Kidney glomerular epithelial cell (primary cell): ENCODE results near the gene BLVRA.
"Not testable (repeated sequence)": the region's sequence is repeated elsewhere in the genome, so short reads cannot be mapped to it uniquely, and the experiment has no call there.

ENCODE experiments used
- DNase-seq: peaks from one replicate; lab custom pipeline; 2025; lab: John Stamatoyannopoulos, UW

Gene BLVRA

DNA sequence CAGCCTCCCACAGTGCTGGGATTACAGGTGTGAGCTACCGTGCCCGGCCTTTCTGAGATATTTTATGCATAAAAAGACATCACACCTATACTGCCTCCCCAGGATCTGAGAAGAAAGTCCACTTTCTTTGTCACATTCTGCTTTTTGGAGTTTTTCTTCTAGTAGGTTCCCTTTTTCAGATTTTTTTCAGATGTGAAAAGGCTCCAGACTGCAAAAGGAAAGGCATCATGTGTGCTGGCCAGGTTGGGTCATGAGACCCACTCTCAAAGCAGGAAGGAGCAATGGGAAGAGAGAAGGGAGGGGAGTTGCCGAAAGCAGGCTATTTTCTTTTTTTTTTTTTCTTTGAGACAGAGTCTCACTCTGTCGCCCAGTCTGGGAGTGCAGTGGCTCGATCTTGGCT lies 10.8 kb downstream of the BLVRA start:
- DNase-seq, result no peak

DNA sequence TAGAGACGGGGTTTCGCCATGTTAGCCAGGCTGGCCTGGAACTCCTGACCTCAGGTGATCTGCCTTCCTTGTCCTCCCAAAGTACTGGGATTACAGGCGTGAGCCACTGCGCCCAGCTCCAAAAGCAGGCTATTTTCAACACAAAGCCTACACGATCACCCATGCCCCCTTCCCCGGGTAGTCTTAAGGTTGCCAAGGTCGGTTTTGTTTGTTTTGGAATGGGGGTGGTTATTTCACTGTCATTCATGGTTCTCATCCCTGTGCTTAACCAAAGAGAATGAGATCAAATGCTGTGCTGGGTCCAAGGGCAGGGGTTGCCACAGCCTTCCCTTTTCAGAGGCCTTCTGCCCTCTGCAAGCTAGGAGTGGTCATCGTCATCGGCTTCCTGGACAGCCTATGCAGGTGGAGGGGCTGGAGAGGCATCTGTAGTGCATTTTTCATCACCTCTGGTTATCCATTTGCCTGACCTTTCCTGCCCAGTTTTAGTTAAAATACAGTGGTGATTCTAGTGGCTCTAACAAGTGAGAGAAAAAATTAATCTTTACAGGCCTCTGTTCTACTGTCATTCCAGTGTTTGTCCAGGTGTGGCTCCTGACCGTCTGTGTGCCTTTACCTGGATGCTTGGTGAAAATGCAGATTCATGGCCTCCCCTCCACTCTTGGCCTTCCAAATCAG lies 11.4 kb downstream of the BLVRA start:
- DNase-seq, result no peak

DNA sequence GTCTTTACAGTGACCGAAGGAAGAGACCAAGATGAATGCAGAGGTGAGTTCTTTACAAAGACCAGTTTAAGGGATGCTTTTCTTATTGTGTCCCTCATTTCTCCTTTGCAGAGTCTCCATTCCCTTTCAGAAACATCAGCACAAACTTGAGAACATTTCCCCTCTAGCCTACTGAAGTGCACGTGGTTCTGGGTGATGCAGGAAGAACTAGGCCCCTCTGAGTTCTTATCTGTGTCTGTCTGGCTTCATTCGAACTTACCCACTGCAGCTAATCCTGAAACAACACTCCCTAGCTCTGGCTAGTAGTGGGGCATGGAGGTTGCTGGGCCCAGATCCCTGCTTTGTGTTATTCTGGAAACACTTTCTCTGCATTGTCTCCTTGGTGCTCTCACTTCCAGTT lies 12.6 kb downstream of the BLVRA start:
- no peak for DNase-seq

DNA sequence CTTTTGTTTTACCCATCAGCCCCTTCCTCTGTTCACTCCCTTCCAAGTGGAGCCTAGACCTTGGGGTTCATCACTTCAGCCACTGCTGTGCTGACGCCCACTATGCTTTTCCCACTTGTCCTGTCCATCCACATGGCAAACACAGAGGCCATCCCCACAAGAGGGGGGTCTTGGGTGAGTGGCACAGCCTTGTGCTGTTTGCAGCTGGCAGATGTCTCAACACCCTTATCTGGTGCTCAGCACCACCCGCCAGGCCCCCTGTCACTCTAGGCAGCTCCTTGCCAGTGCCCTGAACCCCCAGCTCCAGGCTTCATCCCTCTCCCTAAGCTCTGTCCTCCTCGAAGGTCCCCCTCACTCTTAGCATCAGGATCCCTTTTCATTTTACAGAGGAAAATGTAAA lies 13.1 kb downstream of the BLVRA start:
- DNase-seq, result no peak

DNA sequence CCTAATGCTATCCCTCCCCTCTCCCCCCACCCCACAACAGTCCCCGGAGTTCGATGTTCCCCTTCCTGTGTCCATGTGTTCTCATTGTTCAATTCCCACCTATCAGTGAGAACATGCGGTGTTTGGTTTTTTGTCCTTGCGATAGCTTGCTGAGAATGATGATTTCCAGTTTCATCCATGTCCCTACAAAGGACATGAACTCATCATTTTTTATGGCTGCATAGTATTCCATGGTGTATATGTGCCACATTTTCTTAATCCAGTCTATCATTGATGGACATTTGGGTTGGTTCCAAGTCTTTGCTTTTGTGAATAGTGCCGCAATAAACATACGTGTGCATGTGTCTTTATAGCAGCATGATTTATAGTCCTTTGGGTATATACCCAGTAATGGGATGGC lies 14.8 kb downstream of the BLVRA start:
- not testable (repeated sequence) for DNase-seq

DNA sequence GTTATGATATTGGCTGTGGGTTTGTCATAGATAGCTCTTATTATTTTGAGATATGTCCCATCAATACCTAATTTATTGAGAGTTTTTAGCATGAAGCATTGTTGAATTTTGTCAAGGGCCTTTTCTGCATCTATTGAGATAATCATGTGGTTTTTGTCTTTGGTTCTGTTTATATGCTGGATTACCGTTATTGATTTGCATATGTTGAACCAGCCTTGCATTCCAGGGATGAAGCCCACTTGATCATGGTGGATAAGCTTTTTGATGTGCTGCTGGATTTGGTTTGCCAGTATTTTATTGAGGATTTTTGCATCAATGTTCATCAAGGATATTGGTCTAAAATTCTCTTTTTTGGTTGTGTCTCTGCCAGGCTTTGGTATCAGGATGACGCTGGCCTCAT lies 16.8 kb downstream of the BLVRA start:
- DNase-seq, result not testable (repeated sequence)

DNA sequence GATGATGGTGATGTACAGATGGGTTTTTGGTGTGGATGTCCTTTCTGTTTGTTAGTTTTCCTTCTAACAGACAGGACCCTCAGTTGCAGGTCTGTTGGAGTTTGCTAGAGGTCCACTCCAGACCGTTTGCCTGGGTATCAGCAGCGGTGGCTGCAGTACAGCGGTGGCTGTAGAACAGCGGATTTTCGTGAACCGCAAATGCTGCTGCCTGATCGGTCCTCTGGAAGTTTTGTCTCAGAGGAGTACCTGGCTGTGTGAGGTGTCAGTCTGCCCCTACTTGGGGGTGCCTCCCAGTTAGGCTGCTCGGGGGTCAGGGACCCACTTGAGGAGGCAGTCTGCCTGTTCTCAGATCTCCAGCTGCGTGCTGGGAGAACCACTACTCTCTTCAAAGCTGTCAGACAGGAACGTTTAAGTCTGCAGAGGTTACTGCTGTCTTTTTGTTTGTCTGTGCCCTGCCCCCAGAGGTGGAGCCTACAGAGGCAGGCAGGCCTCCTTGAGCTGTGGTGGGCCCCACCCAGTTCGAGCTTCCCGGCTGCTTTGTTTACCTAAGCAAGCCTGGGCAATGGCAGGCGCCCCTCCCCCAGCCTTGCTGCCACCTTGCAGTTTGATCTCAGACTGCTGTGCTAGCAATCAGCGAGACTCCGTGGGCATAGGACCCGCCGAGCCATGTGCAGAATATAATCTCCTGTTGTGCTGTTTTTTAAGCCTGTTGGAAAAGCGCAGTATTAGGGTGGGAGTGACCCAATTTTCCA lies 20.0 kb downstream of the BLVRA start:
- not testable (repeated sequence) for DNase-seq

DNA sequence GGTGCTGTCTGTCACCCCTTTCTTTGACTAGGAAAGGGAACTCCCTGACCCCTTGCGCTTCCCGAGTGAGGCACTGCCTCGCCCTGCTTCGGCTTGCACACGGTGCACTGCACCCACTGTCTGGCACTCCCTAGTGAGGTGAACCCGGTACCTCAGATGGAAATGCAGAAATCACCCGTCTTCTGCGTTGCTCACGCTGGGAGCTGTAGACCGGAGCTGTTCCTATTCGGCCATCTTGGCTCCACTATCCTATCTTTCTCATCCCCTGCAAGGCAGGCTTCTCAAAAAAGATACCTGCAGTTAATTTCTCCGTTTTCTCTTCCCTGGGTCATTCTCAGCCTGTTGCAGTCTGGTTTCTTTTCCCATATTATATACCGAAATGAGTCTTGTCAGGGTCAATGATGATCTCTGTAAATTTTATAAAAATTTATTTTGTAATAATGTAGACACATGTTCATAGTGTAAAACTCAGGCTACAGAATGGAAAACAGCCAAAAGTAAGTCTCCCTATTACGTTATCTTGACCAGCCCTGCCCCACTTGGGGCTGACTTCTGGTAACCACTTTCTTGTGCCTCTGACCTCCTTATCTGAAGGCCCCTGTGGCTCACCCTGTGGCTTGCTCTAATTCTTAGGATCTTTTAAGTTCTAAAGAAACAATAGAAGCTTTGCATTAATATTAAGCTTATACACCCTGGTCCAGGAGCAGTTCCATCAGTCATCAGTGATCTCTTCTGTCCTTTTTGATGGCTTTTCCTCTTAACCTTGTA lies 20.7 kb downstream of the BLVRA start:
- DNase-seq, result no peak

DNA sequence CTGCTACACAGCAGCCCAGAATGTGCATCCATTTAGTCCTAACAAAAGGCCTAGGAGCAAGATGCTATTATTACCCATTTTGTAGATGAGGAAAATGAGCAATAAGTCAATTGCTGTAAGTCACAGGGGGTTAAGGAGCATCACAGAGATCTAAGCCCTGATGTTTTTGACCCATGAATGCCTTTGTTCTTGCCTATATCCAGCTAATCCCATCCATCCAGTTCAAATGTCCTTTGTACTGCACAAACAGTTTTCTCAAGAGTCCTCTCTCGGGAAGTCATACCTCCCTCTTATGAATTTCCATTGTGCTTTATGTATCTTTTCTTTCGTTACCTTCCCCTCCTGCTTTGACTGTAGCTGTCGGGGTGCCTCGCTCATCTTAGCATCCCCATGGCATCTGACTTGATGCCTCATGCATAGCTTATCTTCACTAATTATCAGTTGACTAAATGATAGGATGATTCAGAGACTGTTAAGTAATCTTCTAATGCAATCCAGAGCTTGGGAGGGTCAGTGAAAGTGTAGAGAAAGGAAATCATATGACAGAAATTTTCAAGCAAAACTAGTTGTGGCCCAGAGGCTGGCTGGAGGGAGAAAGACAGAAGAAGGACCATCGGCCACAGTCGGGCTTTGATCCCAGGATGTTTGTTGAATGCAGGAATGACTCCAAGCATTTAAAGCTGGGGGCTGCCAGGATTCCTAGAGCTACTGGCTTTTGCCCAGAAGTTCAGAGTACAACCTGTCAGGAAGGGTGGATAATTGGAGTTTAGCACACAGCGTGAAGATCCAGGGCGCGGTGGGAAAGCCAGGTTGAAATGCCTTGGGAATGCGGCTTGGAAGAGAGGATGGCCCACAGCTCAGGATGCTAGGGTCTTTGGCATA lies 23.5 kb downstream of the BLVRA start:
- DNase-seq, result no peak

DNA sequence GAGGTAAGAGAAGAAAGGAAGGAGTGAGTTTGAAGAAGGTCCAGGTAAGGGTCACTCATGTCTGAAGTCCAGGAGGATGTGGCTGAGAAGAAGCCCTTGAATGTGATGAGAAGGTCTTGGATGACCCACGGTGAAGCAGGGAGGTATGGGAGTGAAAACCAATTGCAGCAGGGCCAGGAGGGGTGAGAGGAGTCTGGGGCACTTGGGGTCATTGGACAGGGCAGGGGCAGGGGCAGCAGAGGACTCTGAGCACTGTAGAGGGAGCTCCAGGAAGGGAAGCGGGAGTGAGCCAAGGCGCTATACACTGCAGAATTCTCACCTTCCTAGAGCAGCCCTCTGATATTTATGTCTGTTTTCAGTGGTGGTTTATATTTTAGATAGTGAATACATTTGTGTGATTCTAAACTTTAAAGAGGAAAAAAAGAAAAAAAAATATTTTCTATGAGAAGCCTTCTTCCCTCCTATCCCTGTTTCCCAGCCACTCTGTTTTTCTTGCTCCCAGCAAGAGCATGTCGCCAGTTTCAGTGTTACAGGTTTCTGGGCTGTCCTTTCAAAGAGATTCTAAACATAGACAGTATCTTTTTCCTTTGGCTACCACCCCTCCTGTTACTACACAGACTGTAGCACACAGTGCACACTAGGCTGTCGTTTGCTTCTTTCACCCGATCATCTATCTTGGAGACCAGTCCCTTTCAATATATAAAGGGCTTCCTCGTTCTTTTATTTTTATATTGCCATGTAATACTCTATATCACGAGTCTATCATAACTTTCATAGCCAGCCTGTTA lies 24.5 kb downstream of the BLVRA start:
- no peak for DNase-seq

DNA sequence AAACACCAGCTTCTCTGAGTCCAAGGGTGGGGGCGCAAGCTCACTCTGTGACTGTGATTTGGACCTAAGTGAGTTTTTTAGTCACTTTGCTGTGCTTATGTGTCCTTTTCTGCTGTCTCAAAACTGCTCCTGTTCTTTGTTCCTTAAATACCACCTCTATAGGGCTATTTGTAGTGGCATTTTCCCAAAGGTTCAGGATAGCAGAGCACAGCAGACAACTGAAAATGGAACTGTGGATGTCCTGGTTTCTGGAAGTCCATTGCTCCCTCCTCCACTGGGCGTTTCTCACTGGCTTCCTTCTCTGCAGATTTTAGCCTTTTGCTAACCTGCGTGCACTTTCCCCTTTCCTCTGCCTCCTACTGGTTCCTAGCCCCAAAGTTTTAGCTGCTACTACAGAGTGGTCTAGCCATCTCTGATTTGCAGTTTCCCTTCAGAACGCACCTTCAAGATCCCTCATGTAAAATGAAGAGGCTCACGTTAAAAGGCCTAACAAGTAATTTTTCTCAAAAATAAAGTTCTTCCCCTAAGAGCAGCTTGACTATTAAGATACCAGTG lies 25.6 kb downstream of the BLVRA start:
- no peak for DNase-seq

DNA sequence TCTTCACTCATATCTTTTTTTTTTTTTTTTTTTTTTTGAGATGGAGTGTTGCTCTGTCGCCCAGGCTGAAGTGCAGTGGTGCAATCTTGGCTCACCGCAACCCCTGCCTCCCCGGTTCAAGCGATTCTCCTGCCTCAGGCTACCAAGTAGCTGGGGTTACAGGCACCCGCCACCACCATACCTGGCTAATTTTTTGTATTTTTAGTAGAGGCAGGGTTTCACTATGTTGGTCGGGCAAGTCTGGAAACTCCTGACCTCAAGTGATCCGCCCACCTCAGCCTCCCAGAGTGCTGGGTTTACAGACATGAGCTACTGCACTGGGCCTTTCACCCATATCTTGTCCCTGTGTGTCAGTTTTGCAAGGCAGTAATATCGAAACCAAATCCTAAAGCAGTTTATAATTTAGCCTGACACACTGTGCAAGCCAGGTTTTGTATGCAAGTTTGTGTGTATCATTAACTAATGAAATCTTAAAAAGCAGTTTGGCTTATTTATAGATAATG lies 26.2 kb downstream of the BLVRA start:
- not testable (repeated sequence) for DNase-seq

DNA sequence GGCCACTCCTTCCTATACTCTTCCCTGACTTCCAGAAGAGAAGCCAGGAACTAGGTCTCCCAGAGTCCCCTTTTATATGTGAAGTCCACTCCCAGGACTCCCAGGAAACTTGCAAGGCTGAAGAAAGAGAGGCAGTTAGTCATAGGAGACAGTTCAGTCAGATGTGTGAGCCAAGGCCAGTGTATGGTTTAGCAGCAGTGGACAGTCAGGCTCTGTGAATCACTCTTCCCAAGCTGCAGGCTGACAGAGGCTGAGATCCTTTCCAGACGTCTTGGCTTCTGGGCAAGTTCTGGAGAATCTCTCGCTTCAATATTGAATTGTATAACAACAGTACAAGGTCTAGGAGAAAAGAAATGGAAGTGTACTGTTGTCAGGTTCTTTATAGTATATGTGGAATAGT lies 26.9 kb downstream of the BLVRA start:
- DNase-seq, result peak; percentile 68

DNA sequence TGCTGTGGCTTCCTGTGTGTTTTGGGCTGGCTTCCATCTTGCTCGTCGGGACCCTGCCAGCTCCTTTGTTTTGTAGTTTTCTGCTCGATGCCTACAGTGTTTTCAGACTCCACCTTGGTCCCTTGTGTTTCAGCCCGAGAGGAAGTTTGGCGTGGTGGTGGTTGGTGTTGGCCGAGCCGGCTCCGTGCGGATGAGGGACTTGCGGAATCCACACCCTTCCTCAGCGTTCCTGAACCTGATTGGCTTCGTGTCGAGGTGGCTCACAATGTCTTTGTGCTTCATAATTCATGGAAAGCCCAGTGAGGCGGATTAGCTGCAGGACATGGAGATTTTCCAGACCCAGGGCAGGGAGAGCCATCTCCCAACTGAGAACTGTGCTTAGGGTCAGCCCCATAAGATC lies 29.3 kb downstream of the BLVRA start:
- no peak for DNase-seq

DNA sequence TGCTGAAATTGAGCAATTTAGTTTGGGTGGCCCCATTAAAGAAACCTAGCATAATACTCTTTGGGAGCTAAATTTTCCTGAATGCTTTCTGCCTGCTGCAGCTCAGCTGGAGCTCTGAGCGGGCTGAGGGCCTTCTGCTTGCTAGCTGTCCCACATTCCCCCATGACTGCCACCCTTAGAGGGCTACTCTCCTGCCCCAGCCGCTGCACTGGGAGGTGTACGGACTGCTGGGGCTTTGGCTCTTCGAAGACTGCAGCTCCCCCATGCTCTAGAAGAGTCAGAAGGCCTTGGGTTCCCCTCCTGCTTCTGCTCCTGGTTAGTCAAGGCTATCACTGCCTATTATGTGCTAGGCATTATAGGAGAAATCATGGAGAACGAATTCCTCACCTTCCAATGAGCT lies 31.5 kb downstream of the BLVRA start:
- no peak for DNase-seq

DNA sequence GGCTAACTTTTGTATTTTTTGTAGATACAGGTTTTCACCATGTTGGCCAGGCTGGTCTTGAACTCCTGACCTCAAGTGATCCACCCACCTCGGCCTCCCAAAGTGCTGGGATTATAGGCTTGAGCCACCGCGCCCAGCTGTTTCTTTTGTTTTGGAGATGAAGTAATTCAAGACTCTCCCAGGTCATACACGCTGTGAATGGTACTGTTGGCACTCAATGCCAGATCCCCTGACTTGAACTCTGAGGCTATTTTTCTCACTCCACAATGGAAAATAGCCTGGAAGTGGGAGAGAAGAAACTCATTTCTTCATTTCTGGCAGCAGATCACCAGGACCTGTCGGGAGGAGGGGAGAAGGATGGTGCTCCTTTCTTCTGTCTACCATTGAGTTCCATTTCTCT lies 32.4 kb downstream of the BLVRA start:
- DNase-seq, result no peak

DNA sequence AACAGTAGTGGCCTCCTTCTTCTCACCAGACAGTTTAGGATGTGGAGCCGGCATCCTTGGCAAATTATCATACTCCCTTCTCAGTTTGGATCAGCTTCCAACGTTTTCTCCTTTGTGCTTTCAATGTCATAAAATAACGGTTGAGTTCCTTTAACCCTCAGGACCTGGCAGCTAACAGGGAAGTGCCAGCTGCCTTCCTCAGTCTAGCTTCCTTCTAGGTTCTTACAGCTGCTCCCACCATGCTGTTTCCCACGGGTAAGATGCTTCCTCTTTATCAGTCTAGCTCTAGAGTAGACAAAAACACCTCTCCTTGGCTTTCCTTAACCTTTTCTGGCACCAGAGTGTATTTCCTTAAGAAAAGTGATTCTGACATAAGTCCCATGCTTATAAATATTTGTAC lies 33.2 kb downstream of the BLVRA start:
- DNase-seq, result no peak

DNA sequence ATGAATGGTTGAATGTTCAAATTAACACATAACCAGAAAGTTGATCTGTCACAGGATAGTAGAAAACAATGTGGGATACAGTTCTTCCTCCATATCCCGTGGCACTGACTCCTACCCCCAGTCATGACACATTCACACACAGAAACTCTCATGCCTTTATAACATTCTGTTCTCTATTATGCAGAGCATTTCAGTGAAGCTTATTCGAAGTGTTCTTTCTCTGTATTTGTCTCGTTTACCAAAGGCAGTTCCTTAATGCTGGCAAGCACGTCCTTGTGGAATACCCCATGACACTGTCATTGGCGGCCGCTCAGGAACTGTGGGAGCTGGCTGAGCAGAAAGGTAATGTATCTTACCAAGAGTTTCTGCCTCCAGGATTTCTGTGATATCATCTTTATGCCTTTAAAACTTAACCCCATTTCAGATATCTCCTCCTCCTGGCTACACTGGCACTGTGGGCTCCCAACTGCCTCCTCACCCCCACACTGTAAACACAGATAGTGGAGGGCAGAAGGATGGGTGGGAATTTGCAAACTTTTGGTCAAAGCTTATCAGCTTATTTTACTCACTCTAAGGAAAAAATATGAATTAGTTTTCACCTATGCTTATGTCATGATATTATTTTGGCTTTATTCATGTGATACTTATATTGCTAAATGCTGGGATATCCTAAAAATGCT lies 34.1 kb downstream of the BLVRA start:
- DNase-seq, result no peak

DNA sequence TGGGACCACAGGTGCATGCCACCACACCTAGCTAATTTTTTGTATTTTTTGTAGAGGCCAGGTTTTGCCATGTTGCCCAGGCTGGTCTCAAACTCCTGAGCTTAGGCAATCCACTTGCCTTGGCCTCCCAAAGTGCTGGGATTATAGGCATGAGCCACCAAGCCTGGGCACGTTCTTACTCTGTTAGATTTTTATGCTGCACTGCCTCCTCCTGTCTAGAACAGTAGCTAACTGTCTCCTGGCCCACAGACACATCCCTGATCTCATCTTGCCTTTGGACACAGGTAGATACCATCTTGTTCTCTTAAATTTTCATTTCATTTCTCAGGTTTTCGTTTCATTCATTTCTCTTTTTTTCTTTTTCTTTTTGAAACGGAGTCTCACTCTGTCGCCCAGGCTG lies 41.1 kb downstream of the BLVRA start:
- no peak for DNase-seq

DNA sequence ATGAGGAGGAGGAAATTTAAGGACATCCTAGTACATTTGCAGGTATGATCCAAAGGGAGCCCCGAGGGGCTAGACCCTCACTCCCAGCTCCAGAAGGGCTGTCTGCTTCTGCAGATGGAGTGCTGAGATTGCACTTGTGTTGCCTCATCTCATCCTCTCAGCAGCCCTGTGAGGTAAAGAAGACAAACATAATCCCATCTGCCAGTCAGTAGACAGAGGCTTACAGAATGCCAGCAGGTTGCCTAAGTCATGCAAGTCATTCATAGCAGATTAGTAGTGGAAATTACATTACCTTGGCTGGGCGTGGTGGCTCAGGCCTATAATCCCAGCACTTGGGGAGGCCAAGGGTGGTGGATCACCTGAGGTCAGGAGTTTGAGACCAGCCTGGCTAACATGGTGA lies 45.4 kb downstream of the BLVRA start:
- no peak for DNase-seq
